AG10803 (cell line): ENCODE results near the gene PPM1M.

ENCODE experiments used
- DNase-seq: peaks from one replicate; pipeline ENCODE4 v3.0.0; 2010; ENCODE audit warnings: low read depth
- H3K4me3 ChIP-seq: 2 replicates; pipeline ENCODE4 v1.5.1; 2011; ENCODE audit warnings: mild to moderate bottlenecking, low read length, control low read depth
- CTCF ChIP-seq: conservative IDR thresholded peaks from 2 replicates; pipeline ENCODE4 v1.5.1; 2011; ENCODE audit warnings: mild to moderate bottlenecking, low read length, control low read depth, inconsistent platforms

Gene PPM1M

GRCh38 chr3:52248165-52248541 is 2.6 kb downstream of the PPM1M start:
- no peak for TF ChIP-seq CTCF
- no peak for DNase-seq
- no peak overlapping the region for H3K4me3 ChIP-seq

GRCh38 chr3:52248816-52249547 is 3.4 kb downstream of the PPM1M start:
- H3K4me3 ChIP-seq: no peak overlapping the region
- no peak for TF ChIP-seq CTCF
- DNase-seq: no peak

GRCh38 chr3:52249683-52250082 is 4.1 kb downstream of the PPM1M start:
- DNase-seq: no peak
- TF ChIP-seq CTCF: no peak
- no peak overlapping the region for H3K4me3 ChIP-seq

GRCh38 chr3:52250122-52250521 is 4.6 kb downstream of the PPM1M start:
- no peak overlapping the region for H3K4me3 ChIP-seq
- TF ChIP-seq CTCF: no peak
- no peak for DNase-seq

GRCh38 chr3:52253314-52254304 is 8.1 kb downstream of the PPM1M start:
- DNase-seq: no peak
- H3K4me3 ChIP-seq: no peak overlapping the region
- no peak for TF ChIP-seq CTCF

GRCh38 chr3:52254608-52255007 is 9.0 kb downstream of the PPM1M start:
- no peak for TF ChIP-seq CTCF
- H3K4me3 ChIP-seq: no peak overlapping the region
- no peak for DNase-seq
